GM12892 (cell line): Measurements from ENCODE around the gene FBLN1.

Source experiments
- POLR2A ChIP-seq: IDR thresholded peaks from 2 replicates; pipeline ENCODE4 v1.6.1; 2011; ENCODE audit warnings: low read depth, low read length, control low read depth
- POLR2AphosphoS5 ChIP-seq: IDR thresholded peaks from 2 replicates; pipeline ENCODE4 v1.6.1; 2011; ENCODE audit warnings: low read depth, low read length, control low read depth
- TAF1 ChIP-seq: IDR thresholded peaks from 2 replicates; pipeline ENCODE4 v1.6.1; 2011; ENCODE audit warnings: low read depth, mild to moderate bottlenecking, control low read depth, low read length, borderline replicate concordance

GRCh38 chr22:45455212-45455611 is 47.5 kb upstream of the FBLN1 start:
- no peak for TF ChIP-seq POLR2A
- TF ChIP-seq POLR2AphosphoS5 = no peak
- TF ChIP-seq TAF1 = no peak
